H1 (cell line): ENCODE measurements around the gene ARHGAP4. TPM values are rescaled to one million over a fixed set of nuclear protein-coding genes. Genes with fewer than 3 reads are reported as not detected.

Experiments
- CTCF ChIA-PET: fragments of 300-600 bp; sonication (Branson Sonifier 250); formaldehyde crosslinking; loops from one replicate; lab custom pipeline; 2021; ENCODE audit not compliant: partially characterized antibody; lab: Charles Lee
- POLR2A ChIA-PET: fragments of 300-600 bp; sonication (Branson Sonifier 250); formaldehyde crosslinking; loops from one replicate; lab custom pipeline; 2021; ENCODE audit warnings: inconsistent platforms; ENCODE audit not compliant: partially characterized antibody; lab: Charles Lee
- DNase-seq, 2 experiments: peaks; one replicate each; pipeline versions ENCODE4 v3.0.0 to v3.0.0-alpha.2; 2010 to 2022; ENCODE audit warnings: low spot score in 2 of 2, low read depth in 1 of 2, mixed read lengths in 1 of 2
- FAIRE-seq: peaks from 2 replicates; lab custom pipeline; 2011; peaks lifted over from hg19 to GRCh38; lab: Jason Lieb, UNC
- H2AFZ ChIP-seq: 2 replicates; pipeline ENCODE4 v1.8.1; 2012; ENCODE audit warnings: low read length, inconsistent platforms
- H2AK5ac ChIP-seq: 2 replicates; pipeline ENCODE4 v1.6.1; 2013; ENCODE audit warnings: low read depth, low read length
- H2BK120ac ChIP-seq: replicated peaks from 2 replicates; pipeline ENCODE3; 2013; ENCODE audit warnings: low read depth, low read length, inconsistent platforms
- H2BK12ac ChIP-seq: 2 replicates; pipeline ENCODE4 v1.6.1; 2013; ENCODE audit warnings: low read depth, low read length
- H2BK15ac ChIP-seq: 2 replicates; pipeline ENCODE4 v1.6.1; 2013; ENCODE audit warnings: low read length
- H2BK20ac ChIP-seq: 2 replicates; pipeline ENCODE4 v1.6.1; 2013; ENCODE audit warnings: low read length
- H2BK5ac ChIP-seq: 2 replicates; pipeline ENCODE4 v1.6.1; 2013; ENCODE audit warnings: low read depth, low read length
- H3K14ac ChIP-seq: 2 replicates; pipeline ENCODE4 v1.6.1; 2013; ENCODE audit warnings: inconsistent platforms; ENCODE audit not compliant: insufficient read length
- H3K18ac ChIP-seq: 2 replicates; pipeline ENCODE4 v1.6.1; 2013; ENCODE audit warnings: low read length; ENCODE audit errors: extremely low read depth
- H3K23ac ChIP-seq: 2 replicates; pipeline ENCODE4 v1.6.1; 2013; ENCODE audit warnings: inconsistent platforms; ENCODE audit not compliant: insufficient read length
- H3K23me2 ChIP-seq: 2 replicates; pipeline ENCODE4 v1.6.1; 2013; ENCODE audit warnings: low read depth, low read length
- H3K27ac ChIP-seq: 2 replicates; pipeline ENCODE4 v1.6.1; 2011; ENCODE audit warnings: low read depth, low read length, inconsistent platforms
- H3K27me3 ChIP-seq, 4 experiments: replicated peaks in 1 of 4; 1 replicate in 1 of 4; 2 replicates in 3 of 4; pipeline versions ENCODE4 v1.6.1 to v1.8.1; 2011 to 2013; ENCODE audit warnings: low read length in 3 of 4, mild to moderate bottlenecking in 3 of 4, inconsistent platforms in 2 of 4, mixed read lengths in 2 of 4, moderate library complexity in 1 of 4; ENCODE audit not compliant: control insufficient read depth in 3 of 4, insufficient read depth in 3 of 4; ENCODE audit errors: extremely low read depth in 1 of 4
- H3K36me3 ChIP-seq, 4 experiments: 2 replicates each; pipeline versions ENCODE4 v1.6.1 to v1.8.1; 2011 to 2013; ENCODE audit warnings: mild to moderate bottlenecking in 4 of 4, low read length in 3 of 4, moderate library complexity in 2 of 4, control low read depth in 1 of 4, inconsistent platforms in 1 of 4; ENCODE audit not compliant: insufficient read depth in 4 of 4, control insufficient read depth in 2 of 4
- H3K4ac ChIP-seq: replicated peaks from 2 replicates; pipeline ENCODE3; 2013; ENCODE audit warnings: low read length, low read depth, mixed read lengths, inconsistent platforms; ENCODE audit not compliant: insufficient read length
- H3K4me1 ChIP-seq, 4 experiments: replicated peaks in 1 of 4; 1 replicate in 1 of 4; 2 replicates in 3 of 4; pipeline versions ENCODE4 v1.6.1 to v1.8.1; 2011 to 2013; ENCODE audit warnings: low read length in 3 of 4, inconsistent platforms in 2 of 4, mixed read lengths in 1 of 4; ENCODE audit not compliant: insufficient read depth in 4 of 4, control insufficient read depth in 3 of 4
- H3K4me2 ChIP-seq, 2 experiments: 2 replicates each; pipeline versions ENCODE4 v1.6.1 to v1.8.1; 2011 to 2013; ENCODE audit warnings: low read depth in 2 of 2, low read length in 2 of 2, control low read depth in 1 of 2, inconsistent platforms in 1 of 2, mild to moderate bottlenecking in 1 of 2; ENCODE audit not compliant: insufficient read depth in 1 of 2
- H3K4me3 ChIP-seq, 4 experiments: fragments of 200-600, 300-600 bp in 1 of 4; sonication (generic), shearing (Covaris generic), sonication (Bioruptor Twin) in 1 of 4; 2 replicates each; pipeline versions ENCODE4 v1.5.1 to v1.8.1; 2011 to 2016; ENCODE audit warnings: low read length in 4 of 4, low read depth in 3 of 4, control low read depth in 2 of 4, inconsistent platforms in 2 of 4, mild to moderate bottlenecking in 2 of 4, mixed read lengths in 1 of 4, moderate library complexity in 1 of 4; ENCODE audit not compliant: insufficient read depth in 2 of 4; ENCODE audit errors: extremely low read depth in 1 of 4
- H3K56ac ChIP-seq: replicated peaks from 2 replicates; pipeline ENCODE3; 2013; ENCODE audit warnings: low read depth, mild to moderate bottlenecking, mixed read lengths, low read length, inconsistent platforms; ENCODE audit not compliant: insufficient read length
- H3K79me1 ChIP-seq: 2 replicates; pipeline ENCODE4 v1.6.1; 2013; ENCODE audit warnings: low read depth, low read length, control low read depth
- H3K79me2 ChIP-seq, 2 experiments: 2 replicates each; pipeline versions ENCODE4 v1.6.1 to v1.8.1; 2012 to 2013; ENCODE audit warnings: low read length in 2 of 2, mild to moderate bottlenecking in 2 of 2, inconsistent platforms in 1 of 2; ENCODE audit not compliant: insufficient read depth in 2 of 2, control insufficient read depth in 1 of 2
- H3K9ac ChIP-seq, 4 experiments: replicated peaks in 1 of 4; 1 replicate in 1 of 4; 2 replicates in 3 of 4; pipeline versions ENCODE4 v1.6.1 to v1.8.1; 2011 to 2013; ENCODE audit warnings: low read depth in 3 of 4, low read length in 3 of 4, control low read depth in 2 of 4, mild to moderate bottlenecking in 2 of 4, moderate library complexity in 2 of 4, inconsistent platforms in 1 of 4; ENCODE audit errors: extremely low read depth in 1 of 4
- H3K9me3 ChIP-seq, 2 experiments: 2 replicates each; pipeline versions ENCODE4 v1.6.1 to v1.8.1; 2012 to 2013; ENCODE audit warnings: mild to moderate bottlenecking in 2 of 2, moderate library complexity in 2 of 2, control low read depth in 1 of 2, inconsistent platforms in 1 of 2, low read depth in 1 of 2, low read length in 1 of 2, mixed read lengths in 1 of 2; ENCODE audit not compliant: insufficient read depth in 2 of 2
- H4K20me1 ChIP-seq, 2 experiments: replicated peaks in 1 of 2; 2 replicates each; pipeline versions ENCODE3 to v1.8.1; 2011 to 2013; ENCODE audit warnings: inconsistent platforms in 2 of 2, low read length in 2 of 2, mild to moderate bottlenecking in 1 of 2; ENCODE audit not compliant: insufficient read depth in 2 of 2, control insufficient read depth in 1 of 2
- H4K5ac ChIP-seq: 2 replicates; pipeline ENCODE4 v1.6.1; 2013; ENCODE audit warnings: low read length, low read depth, mixed read lengths, inconsistent platforms; ENCODE audit not compliant: insufficient read length
- H4K8ac ChIP-seq: 2 replicates; pipeline ENCODE4 v1.8.0; 2013; ENCODE audit warnings: mild to moderate bottlenecking, moderate library complexity, low read length, inconsistent platforms; ENCODE audit not compliant: insufficient read depth; ENCODE audit errors: extremely low read depth
- H4K91ac ChIP-seq: replicated peaks from 2 replicates; pipeline ENCODE3; 2013; ENCODE audit warnings: low read length, mixed read lengths, inconsistent platforms; ENCODE audit not compliant: insufficient read length
- ATF2 ChIP-seq: IDR thresholded peaks from 2 replicates; pipeline ENCODE4 v1.6.1; 2012; ENCODE audit warnings: low read length, inconsistent platforms
- CHD1 ChIP-seq: IDR thresholded peaks from 2 replicates; pipeline ENCODE4 v1.6.1; 2012; ENCODE audit warnings: low read depth, low read length, improper control_type of control experiment
- CREB1 ChIP-seq: IDR thresholded peaks from 2 replicates; pipeline ENCODE4 v1.6.1; 2012; ENCODE audit warnings: inconsistent platforms
- GABPA ChIP-seq: IDR thresholded peaks from 2 replicates; pipeline ENCODE4 v1.6.1; 2011; ENCODE audit warnings: mild to moderate bottlenecking, low read length, moderate library complexity, borderline replicate concordance; ENCODE audit not compliant: insufficient read depth
- KDM1A ChIP-seq: fragments of 200-600, 300-600 bp; sonication (generic); IDR thresholded peaks from 2 replicates; pipeline ENCODE4 v1.7.1; 2016; ENCODE audit warnings: mild to moderate bottlenecking, low read length, borderline replicate concordance
- KDM5A ChIP-seq: fragments of 200-600 bp; IDR thresholded peaks from 2 replicates; pipeline ENCODE4 v1.7.1; 2012; ENCODE audit warnings: mild to moderate bottlenecking, low read length, inconsistent platforms, mixed read lengths
- MAX ChIP-seq: IDR thresholded peaks from 2 replicates; pipeline ENCODE4 v1.6.1; 2012; ENCODE audit warnings: inconsistent platforms
- SP1 ChIP-seq: IDR thresholded peaks from 2 replicates; pipeline ENCODE4 v1.6.1; 2011; ENCODE audit warnings: low read depth, low read length
- TCF12 ChIP-seq: IDR thresholded peaks from 2 replicates; pipeline ENCODE4 v1.6.1; 2011; ENCODE audit warnings: low read depth, mild to moderate bottlenecking, low read length
- USF2 ChIP-seq: IDR thresholded peaks from 2 replicates; pipeline ENCODE4 v1.6.1; 2011; ENCODE audit warnings: low read length, improper control_type of control experiment
- ZNF274 ChIP-seq: IDR thresholded peaks from 2 replicates; pipeline ENCODE4 v1.7.0; 2012; ENCODE audit warnings: low read length, borderline replicate concordance; ENCODE audit errors: extremely low read depth
- WGBS, 2 experiments: shearing (Covaris generic) in 1 of 2; methylation state at CpG; one replicate each; pipeline versions ENCODE4 v1.1.6 to v1.1.7; 2013 to 2015; ENCODE audit warnings: low lambda C conversion rate in 2 of 2, mixed read lengths in 2 of 2, inconsistent platforms in 1 of 2, low coverage in 1 of 2, missing lambda C conversion rate in 1 of 2; ENCODE audit not compliant: insufficient replicate concordance in 2 of 2, insufficient coverage in 1 of 2, insufficient read length in 1 of 2; ENCODE audit errors: extremely low coverage in 1 of 2, missing lambda C conversion rate in 1 of 2; 5-methylcytosine and 5-hydroxymethylcytosine counted together
- polyA plus RNA-seq, 7 experiments: library from polyadenylated mRNA; depleted of rRNA in 3 of 7; stranded (reverse) in 5 of 7; unstranded in 2 of 7; fragments of >200 nt in 5 of 7; fragments of 200-250 nt in 2 of 7; gene quantifications; 1 replicate in 5 of 7; 2 replicates in 1 of 7; 4 replicates in 1 of 7; pipeline versions ENCODE4 v1.2.1 to v1.2.3, GENCODE V29; 2011 to 2013; ENCODE audit warnings: missing spikeins in 2 of 7, mixed read lengths in 2 of 7
- total RNA-seq: library from RNA; stranded (reverse); fragmentation: NEBNext Ultra II Directional; extraction: Animal tissue kit (Norgen Biotek cat#: 25700); gene quantifications from 2 replicates; pipeline ENCODE4 v1.2.1, GENCODE V29; 2021

The ARHGAP4 gene
- total and polyA plus RNA-seq, 2 of the 8 experiments (the other 6 are each of a cell fraction or from before 2014, with no cell fraction given), result 23.9 to 26.0 TPM

- no peak for FAIRE-seq
- WGBS, 2 experiments, result 98% methylated on average over 8 of the region's 15 CpGs; no CpG with 5 or more reads in 1 of the 2 experiments
- TF ChIP-seq KDM1A (no peak), ATF2 (no peak), USF2 (no peak), CHD1 (no peak), GABPA (no peak), MAX (no peak), KDM5A (no peak), CREB1 (no peak), TCF12 (no peak), ZNF274 (no peak), SP1 (no peak)
Measured at GRCh38 chrX:153959649-153960048, 33.6 kb upstream of the ARHGAP4 start.

More at GRCh38 chrX:153959649-153960048, 33.6 kb upstream of the ARHGAP4 start:
- Histone ChIP-seq H3K4me1 (no peaks in the 10 kb centered on the region), H3K27ac (no peak overlapping the region), H2BK5ac (no peak overlapping the region), H3K4me3 (no peak overlapping the region), H3K23ac (no peak overlapping the region), H3K9me3 (no peaks in the 10 kb centered on the region), H4K20me1 (peaks cover 2 to 9% of the 10 kb centered on the region in 2 experiments), H2BK15ac (no peak overlapping the region), H3K23me2 (no peaks in the 10 kb centered on the region), H3K4me2 (no peak overlapping the region), H4K5ac (no peak overlapping the region), H2BK12ac (no peak overlapping the region), H4K8ac (no peak overlapping the region), H3K18ac (no peak overlapping the region), H3K4ac (no peak overlapping the region), H2AFZ (no peak overlapping the region), H3K79me2 (peaks cover 0 to 24% of the 10 kb centered on the region in 2 experiments; a peak in 2 of 4 replicates), H4K91ac (no peak overlapping the region), H2BK20ac (no peak overlapping the region), H3K79me1 (no peaks in the 10 kb centered on the region; the same call in 1 of the 2 replicates), H3K14ac (no peak overlapping the region), H2AK5ac (no peak overlapping the region), H2BK120ac (no peak overlapping the region), H3K36me3 (peaks cover 15 to 90% (median 55%) of the 10 kb centered on the region in 4 experiments), H3K27me3 (no peaks in the 10 kb centered on the region), H3K9ac (no peak overlapping the region), H3K56ac (no peak overlapping the region)
- CTCF ChIA-PET, result interaction anchor here (0.5 to 1.8 kb wide), 3 partner anchors 10 to 43 kb away, joined by 3 to 6 read pairs (median 3); no protein-coding TSS in a partner anchor
- POLR2A ChIA-PET, result interaction anchor here (5.0 kb wide), 1 partner anchor 8 kb away, joined by 26 read pairs; no protein-coding TSS in a partner anchor
- DNase-seq, result no peak
